ENCODE measurements around the gene GPR26.

GPR26 gene

DNA sequence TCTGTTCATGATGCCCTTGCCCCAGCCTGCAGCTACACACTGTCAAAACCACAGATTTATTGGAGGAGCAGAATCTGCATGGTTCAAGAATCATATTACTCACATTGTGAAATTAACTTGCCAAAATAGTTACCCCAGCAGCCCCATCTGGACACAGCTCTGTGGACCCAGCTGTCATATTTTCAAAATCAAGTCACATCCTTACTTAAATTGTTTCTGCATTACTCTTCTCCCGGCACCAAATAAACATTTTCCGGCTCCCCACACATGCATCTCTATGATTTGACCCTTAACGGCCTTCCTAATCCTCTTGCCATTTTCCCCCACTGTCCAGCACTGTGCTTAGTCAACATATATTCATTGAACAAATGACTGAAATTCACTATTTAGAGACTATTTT, 43.8 kb upstream of the GPR26 start:
- DNase-seq (ENCODE audit: low read depth): no peak
- TF ChIP-seq, protein P1, sequence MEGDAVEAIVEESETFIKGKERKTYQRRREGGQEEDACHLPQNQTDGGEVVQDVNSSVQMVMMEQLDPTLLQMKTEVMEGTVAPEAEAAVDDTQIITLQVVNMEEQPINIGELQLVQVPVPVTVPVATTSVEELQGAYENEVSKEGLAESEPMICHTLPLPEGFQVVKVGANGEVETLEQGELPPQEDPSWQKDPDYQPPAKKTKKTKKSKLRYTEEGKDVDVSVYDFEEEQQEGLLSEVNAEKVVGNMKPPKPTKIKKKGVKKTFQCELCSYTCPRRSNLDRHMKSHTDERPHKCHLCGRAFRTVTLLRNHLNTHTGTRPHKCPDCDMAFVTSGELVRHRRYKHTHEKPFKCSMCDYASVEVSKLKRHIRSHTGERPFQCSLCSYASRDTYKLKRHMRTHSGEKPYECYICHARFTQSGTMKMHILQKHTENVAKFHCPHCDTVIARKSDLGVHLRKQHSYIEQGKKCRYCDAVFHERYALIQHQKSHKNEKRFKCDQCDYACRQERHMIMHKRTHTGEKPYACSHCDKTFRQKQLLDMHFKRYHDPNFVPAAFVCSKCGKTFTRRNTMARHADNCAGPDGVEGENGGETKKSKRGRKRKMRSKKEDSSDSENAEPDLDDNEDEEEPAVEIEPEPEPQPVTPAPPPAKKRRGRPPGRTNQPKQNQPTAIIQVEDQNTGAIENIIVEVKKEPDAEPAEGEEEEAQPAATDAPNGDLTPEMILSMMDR (IDR thresholded peaks at IDR 0.05; ENCODE audit: control insufficient read depth, extremely low read depth, insufficient read depth): no peak
- no peak overlapping the region for H3K4me3 ChIP-seq (ENCODE audit: low read depth, low read length)

DNA sequence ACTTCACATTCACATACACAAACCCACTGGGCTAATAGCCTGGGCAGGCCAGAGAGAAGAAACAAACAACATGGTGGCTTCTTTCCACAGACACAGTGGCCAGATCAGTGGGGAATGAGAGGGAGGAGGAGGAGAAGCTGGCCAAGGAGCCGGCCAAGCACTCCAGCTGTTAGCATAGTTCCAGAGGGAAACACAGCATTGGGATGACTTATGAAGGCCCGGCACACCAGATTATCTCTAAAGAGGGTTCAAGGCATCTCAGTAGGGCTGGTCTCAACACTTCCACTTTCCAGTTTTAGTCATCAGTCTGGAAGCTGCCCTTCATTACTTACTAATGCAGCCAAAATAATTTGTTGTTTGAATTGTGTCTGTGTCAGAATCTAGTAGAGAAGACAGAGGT, 42.1 kb upstream of the GPR26 start:
- no peak for DNase-seq (ENCODE audit: low read depth)
- H3K4me3 ChIP-seq (ENCODE audit: low read depth, low read length): no peak overlapping the region
- TF ChIP-seq, protein P1 (IDR thresholded peaks at IDR 0.05; ENCODE audit: control insufficient read depth, extremely low read depth, insufficient read depth): no peak

DNA sequence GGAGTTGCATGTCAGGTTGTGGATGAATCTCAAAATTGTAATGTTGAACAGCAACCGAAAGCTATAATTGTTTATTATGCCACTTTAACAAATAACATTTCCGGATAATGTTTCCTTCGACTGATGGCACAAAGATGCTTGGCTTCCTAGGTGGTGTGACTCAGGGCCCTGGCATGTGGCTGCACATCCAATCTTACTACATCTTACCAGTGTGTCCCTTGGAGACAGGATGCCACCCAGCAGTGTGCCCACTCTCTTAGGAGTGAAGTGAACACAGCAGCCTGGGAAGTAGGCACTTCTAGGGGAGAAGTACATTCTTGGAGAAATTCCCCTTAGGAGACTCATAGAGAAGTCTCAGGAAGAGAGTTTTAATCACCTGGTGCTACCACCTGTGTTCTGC, 33.0 kb upstream of the GPR26 start:
- DNase-seq (ENCODE audit: low read depth): no peak
- H3K4me3 ChIP-seq (ENCODE audit: low read depth, low read length): no peak overlapping the region
- TF ChIP-seq, protein P1 (IDR thresholded peaks at IDR 0.05; ENCODE audit: control insufficient read depth, extremely low read depth, insufficient read depth): no peak

DNA sequence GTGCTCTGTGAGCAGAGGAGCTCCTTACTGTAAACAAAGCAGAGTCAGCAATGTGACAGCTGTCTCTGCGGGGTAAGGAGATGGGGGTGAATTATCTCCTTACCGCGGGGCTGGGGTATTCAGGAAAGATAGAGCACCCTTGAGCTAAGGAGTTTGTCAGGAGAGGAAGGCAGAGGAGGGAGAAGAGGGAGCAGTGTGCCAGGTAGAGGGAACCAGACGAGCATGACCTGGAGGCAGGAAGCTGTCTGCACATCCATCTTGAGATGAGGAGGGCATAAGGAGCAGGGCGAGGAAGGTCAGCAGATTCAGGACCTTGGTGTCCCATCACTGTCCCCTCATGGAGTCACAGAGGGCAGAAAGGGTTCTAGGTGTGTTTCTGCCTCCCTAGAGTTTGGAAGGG, 32.5 kb upstream of the GPR26 start:
- TF ChIP-seq, protein P1 (IDR thresholded peaks at IDR 0.05; ENCODE audit: control insufficient read depth, extremely low read depth, insufficient read depth): no peak
- DNase-seq (ENCODE audit: low read depth): no peak
- no peak overlapping the region for H3K4me3 ChIP-seq (ENCODE audit: low read depth, low read length)

DNA sequence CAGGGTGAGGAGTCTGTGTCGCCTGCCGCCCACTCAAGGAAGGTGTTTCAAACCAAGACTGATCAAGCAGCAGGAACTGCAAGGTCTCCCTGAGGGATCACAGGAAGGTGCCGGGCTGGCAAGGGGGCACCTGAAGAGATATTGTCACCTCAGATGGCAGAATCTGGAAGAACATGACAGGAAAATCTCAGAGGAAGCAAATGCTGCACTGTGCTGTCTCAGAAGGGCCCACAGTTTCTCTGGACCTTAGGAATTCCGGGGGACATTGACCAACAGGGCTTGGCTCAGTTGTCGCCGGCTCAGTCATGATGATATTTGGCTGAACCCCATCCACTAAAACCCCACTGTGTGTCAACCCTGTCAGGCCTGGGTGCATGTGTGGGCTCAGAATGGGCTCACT, 31.9 kb upstream of the GPR26 start:
- H3K4me3 ChIP-seq (ENCODE audit: low read depth, low read length): no peak overlapping the region
- TF ChIP-seq, protein P1 (IDR thresholded peaks at IDR 0.05; ENCODE audit: control insufficient read depth, extremely low read depth, insufficient read depth): no peak
- DNase-seq (ENCODE audit: low read depth): no peak

DNA sequence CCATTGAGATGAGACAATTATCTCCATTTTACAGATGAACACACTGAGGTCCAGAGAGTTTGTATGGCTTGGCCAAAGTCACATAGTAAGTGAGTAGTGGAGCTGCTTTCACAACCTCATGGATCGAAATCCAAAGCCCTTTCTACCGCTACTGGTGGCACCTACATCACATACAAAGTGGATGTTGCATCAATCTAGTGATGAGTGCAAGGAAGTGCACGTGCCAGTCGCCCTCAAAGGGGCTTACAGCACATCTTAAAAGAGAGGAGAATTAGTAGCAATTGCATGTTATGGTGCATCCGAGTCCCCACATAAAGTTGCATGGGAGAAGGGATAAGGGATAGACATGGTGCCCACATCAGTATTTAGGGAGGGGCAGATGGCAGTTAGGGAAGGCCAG, 31.0 kb upstream of the GPR26 start:
- H3K4me3 ChIP-seq (ENCODE audit: low read depth, low read length): no peak overlapping the region
- no peak for DNase-seq (ENCODE audit: low read depth)
- TF ChIP-seq, protein P1 (IDR thresholded peaks at IDR 0.05; ENCODE audit: control insufficient read depth, extremely low read depth, insufficient read depth): no peak

DNA sequence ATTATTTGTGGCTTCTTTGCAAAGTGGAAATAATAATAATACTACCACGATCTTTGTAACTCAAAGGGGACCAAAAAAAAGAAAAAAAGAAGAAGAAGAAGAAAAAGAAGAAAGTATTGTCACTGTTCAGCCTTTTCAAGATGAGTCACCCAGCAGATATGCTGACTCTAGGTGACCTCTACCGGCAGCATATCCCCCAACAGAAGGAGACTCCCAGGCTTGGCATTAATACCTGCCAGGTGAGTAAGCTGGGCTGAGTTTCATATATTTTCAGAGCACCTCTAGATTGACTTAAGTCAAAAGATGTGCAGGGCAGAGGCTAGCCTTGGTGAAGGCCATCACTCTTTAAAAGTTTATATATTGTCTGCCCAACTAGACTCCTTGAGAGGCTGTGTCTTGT, 30.4 kb upstream of the GPR26 start:
- no peak for DNase-seq (ENCODE audit: low read depth)
- H3K4me3 ChIP-seq (ENCODE audit: low read depth, low read length): no peak overlapping the region
- TF ChIP-seq, protein P1 (IDR thresholded peaks at IDR 0.05; ENCODE audit: control insufficient read depth, extremely low read depth, insufficient read depth): no peak

All from LNCaP clone FGC (cell line).